HL-60 (cell line): ENCODE measurements around the gene MYO10.

Source experiments
- DNase-seq, 2 experiments: peaks; one replicate each; pipeline ENCODE4 v3.0.0-alpha.2; 2010 to 2020; ENCODE audit warnings: low read depth in 1 of 2, low spot score in 1 of 2
- H3K27ac ChIP-seq: fragments of 250-450 bp; sonication (Bioruptor Pico); replicated peaks from 2 replicates; pipeline ENCODE4 v1.5.1; 2020; ENCODE audit warnings: mild to moderate bottlenecking, moderate library complexity
- H3K27me3 ChIP-seq: fragments of 250-450 bp; sonication (Bioruptor Pico); 2 replicates; pipeline ENCODE4 v1.5.1; 2021; ENCODE audit warnings: mild to moderate bottlenecking, moderate library complexity; ENCODE audit not compliant: insufficient read depth, poor library complexity, severe bottlenecking
- H3K4me3 ChIP-seq: replicated peaks from 2 replicates; pipeline ENCODE4 v1.5.1; 2011; ENCODE audit warnings: mild to moderate bottlenecking, control low read depth, low read length; ENCODE audit not compliant: insufficient read depth
- GABPA ChIP-seq: IDR thresholded peaks from 2 replicates; pipeline ENCODE4 v1.6.1; 2012; ENCODE audit warnings: low read depth
- POLR2AphosphoS5 ChIP-seq: IDR thresholded peaks from 2 replicates; pipeline ENCODE4 v1.6.1; 2012; ENCODE audit warnings: low read depth
- SPI1 ChIP-seq: IDR thresholded peaks from 2 replicates; pipeline ENCODE4 v1.6.1; 2012; ENCODE audit warnings: low read depth, mild to moderate bottlenecking, borderline replicate concordance
- TF ChIP-seq, protein P1 (sequence below): IDR thresholded peaks from one replicate; pipeline ENCODE4 v1.5.1; 2011; ENCODE audit warnings: low read length, control low read depth, inconsistent platforms; ENCODE audit not compliant: insufficient read depth
- TF ChIP-seq, protein P2 (sequence below): IDR thresholded peaks from 2 replicates; pipeline ENCODE4 v1.6.1; 2012; ENCODE audit warnings: low read depth; ENCODE audit not compliant: insufficient replicate concordance

Gene MYO10

GRCh38 chr5:16976625-16977008 lies 40.5 kb upstream of the MYO10 start:
- Histone ChIP-seq H3K27me3 (peaks cover 3% of the 10 kb centered on the region), H3K4me3 (no peak overlapping the region), H3K27ac (no peak overlapping the region)
- no peak for DNase-seq
- TF ChIP-seq POLR2AphosphoS5 (no peak), GABPA (no peak), SPI1 (no peak)
- TF ChIP-seq, protein P1, sequence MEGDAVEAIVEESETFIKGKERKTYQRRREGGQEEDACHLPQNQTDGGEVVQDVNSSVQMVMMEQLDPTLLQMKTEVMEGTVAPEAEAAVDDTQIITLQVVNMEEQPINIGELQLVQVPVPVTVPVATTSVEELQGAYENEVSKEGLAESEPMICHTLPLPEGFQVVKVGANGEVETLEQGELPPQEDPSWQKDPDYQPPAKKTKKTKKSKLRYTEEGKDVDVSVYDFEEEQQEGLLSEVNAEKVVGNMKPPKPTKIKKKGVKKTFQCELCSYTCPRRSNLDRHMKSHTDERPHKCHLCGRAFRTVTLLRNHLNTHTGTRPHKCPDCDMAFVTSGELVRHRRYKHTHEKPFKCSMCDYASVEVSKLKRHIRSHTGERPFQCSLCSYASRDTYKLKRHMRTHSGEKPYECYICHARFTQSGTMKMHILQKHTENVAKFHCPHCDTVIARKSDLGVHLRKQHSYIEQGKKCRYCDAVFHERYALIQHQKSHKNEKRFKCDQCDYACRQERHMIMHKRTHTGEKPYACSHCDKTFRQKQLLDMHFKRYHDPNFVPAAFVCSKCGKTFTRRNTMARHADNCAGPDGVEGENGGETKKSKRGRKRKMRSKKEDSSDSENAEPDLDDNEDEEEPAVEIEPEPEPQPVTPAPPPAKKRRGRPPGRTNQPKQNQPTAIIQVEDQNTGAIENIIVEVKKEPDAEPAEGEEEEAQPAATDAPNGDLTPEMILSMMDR: no peak
- TF ChIP-seq, protein P2, sequence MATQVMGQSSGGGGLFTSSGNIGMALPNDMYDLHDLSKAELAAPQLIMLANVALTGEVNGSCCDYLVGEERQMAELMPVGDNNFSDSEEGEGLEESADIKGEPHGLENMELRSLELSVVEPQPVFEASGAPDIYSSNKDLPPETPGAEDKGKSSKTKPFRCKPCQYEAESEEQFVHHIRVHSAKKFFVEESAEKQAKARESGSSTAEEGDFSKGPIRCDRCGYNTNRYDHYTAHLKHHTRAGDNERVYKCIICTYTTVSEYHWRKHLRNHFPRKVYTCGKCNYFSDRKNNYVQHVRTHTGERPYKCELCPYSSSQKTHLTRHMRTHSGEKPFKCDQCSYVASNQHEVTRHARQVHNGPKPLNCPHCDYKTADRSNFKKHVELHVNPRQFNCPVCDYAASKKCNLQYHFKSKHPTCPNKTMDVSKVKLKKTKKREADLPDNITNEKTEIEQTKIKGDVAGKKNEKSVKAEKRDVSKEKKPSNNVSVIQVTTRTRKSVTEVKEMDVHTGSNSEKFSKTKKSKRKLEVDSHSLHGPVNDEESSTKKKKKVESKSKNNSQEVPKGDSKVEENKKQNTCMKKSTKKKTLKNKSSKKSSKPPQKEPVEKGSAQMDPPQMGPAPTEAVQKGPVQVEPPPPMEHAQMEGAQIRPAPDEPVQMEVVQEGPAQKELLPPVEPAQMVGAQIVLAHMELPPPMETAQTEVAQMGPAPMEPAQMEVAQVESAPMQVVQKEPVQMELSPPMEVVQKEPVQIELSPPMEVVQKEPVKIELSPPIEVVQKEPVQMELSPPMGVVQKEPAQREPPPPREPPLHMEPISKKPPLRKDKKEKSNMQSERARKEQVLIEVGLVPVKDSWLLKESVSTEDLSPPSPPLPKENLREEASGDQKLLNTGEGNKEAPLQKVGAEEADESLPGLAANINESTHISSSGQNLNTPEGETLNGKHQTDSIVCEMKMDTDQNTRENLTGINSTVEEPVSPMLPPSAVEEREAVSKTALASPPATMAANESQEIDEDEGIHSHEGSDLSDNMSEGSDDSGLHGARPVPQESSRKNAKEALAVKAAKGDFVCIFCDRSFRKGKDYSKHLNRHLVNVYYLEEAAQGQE: no peak

DNA sequence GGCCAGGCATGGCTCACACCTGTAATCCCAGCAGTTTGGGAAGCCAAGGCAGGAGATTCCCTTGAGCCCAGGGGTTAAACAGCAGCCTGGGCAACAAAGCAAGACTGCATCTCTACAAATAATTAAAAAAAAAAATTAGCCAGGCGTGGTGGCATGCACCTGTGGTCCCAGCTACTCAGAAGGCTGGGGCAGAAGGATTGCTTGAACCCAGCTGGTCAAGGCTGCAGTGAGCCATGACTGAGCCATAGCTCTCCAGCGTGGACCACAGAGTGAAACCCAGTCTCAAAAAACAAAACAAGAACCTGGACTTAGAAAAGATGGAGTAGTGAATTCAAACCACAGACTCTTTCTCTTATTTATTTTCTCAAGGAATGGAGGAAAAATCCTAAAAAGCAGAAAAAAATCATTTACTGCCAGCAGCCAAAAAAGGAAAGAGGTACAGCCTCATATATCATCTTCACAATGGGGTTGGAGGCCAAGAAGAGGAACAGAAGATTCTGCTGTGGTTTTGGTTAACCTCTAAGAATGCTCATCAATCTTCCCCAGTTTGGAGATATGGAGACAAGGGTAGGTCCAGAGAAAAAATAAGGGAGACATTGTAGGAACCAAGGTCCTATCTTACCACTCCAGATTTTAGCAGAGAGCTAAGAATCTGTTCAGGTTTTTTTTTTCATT lies 40.0 kb upstream of the MYO10 start:
- TF ChIP-seq SPI1 (peak; percentile 70; the same call in 1 of the 2 replicates), POLR2AphosphoS5 (no peak)
- TF ChIP-seq, protein P1: no peak
- H3K4me3 ChIP-seq: no peak overlapping the region
- no peak overlapping the region for H3K27ac ChIP-seq
- peaks cover 3% of the 10 kb centered on the region for H3K27me3 ChIP-seq
- DNase-seq: peak in 1 of 2 experiments; percentile 9

DNA sequence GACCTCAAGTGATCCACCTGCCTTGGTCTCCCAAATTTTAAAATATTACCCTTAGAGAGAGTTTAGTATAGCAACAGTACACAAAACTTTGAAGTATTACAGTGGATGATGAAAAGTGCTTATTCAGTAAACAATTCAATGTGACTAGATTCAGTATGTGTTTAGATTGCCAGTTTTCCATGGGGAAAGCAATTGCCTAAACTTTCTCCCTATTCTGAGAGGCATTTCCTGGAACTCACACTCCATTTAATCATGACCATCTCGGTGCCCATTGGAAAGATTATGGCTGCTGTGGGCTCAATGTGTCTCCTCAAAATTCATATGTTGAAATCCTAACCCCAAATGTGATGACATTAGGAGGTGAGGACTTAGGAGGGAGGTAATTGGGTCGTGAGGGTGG lies 38.9 kb upstream of the MYO10 start:
- TF ChIP-seq POLR2AphosphoS5 (no peak), GABPA (no peak), SPI1 (no peak)
- TF ChIP-seq, protein P1: no peak
- TF ChIP-seq, protein P2: no peak
- Histone ChIP-seq H3K4me3 (no peak overlapping the region), H3K27ac (no peak overlapping the region), H3K27me3 (peaks cover 3% of the 10 kb centered on the region)
- DNase-seq: no peak

DNA sequence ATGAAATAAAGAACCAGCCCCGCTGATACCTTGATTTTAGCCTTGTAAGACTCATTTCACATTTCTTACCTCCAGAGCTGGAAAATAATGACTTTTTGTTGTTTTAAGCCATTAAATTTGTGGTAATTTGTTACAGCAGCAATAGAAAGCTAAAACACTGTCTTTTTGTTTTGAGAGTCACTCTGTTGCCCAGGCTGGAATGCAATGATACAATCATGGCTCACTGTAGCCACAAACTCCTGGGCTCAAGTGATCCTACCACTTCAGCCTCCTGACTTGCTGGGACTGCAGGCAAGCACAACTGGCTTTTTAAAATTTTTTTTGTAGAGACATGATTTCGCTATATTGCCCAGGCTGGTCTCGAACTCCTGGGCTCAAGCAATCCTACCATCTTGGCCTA lies 34.7 kb upstream of the MYO10 start:
- no peak overlapping the region for H3K4me3 ChIP-seq
- H3K27me3 ChIP-seq: no peaks in the 10 kb centered on the region
- H3K27ac ChIP-seq: no peak overlapping the region
- TF ChIP-seq GABPA (no peak), POLR2AphosphoS5 (no peak), SPI1 (no peak)
- TF ChIP-seq, protein P2: no peak
- TF ChIP-seq, protein P1: no peak
- DNase-seq: no peak
